OCI-M1 (cell line): ENCODE measurements around the gene RANBP1.

Experiments used
- DNase-seq: peaks from one replicate; lab custom pipeline; 2025; lab: John Stamatoyannopoulos, UW

The RANBP1 gene

DNA sequence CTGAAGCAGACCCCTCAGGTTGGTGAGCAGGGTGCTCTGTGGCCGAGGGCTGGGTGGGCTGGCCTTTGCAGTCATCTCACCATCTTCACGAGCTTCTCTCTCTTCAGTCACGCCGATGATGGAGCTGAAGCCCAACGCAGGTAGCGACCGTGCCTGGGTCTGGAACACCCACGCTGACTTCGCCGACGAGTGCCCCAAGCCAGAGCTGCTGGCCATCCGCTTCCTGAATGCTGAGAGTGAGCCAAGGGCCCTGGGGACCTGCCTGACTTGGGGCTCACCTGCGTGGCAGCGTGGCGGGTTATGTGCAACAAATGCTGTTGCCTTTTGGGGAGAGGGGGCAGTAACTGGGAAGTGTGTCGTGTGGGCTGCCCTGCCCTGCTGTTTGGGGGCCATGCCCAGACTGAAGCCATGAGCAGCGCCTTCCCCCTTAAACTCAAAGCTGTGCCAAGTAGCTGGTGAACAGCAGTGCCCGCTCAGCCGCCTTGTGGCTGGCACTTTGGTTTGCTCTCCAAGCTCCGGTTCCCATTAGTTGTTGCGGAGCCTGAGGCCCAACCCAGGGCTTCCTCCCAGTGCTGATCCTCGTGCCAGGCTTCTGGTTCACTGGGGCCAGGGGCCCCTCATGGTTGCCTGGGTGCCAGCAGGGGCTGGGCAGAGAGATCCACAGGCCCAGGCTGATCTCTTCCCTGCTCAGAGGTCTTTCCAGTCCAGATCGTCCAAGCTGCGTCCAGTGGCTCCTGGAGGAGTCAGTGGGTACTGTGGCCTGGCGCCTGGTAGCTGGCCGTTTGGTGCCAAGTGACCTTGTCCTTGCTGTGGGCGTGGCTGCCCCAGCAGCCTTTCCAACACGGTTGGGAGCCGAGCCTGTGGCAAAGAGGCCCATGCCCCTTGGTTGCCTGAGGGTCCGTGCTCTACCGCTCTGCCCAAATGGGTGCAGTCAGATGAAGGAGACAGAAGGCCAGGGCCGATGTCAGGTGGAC is 9.6 kb downstream of the RANBP1 start:
- no peak for DNase-seq

DNA sequence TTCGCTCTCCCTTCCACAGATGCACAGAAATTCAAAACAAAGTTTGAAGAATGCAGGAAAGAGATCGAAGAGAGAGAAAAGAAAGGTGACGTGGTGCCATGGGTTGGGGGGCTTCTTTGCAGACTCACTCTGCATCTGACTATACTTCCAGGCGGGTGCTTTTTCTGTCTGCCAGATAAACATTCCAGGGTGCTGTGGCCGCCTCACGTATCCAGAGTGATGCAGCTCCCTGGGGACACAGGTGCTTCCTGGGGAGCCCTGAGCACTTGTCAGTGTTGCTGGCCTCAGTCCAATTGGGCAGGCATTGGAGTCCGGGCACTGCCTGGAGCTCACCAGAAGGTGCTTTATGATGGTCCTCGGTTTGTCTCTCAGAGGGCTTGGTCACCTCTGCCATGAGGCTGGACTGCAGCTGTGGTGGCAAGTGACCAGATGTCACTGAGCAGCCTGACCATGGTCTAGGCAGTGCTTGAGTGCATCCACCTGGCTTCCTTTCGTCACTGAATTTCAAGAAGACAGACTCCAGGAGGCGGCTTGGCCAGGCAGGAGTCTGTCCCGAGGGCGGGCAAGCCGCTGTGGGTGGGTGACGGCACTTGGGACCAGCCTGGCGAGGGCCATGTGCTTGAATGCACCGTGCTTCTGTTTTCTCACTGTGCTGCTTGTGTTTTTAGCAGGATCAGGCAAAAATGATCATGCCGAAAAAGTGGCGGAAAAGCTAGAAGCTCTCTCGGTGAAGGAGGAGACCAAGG is 10.6 kb downstream of the RANBP1 start:
- DNase-seq, result no peak

DNA sequence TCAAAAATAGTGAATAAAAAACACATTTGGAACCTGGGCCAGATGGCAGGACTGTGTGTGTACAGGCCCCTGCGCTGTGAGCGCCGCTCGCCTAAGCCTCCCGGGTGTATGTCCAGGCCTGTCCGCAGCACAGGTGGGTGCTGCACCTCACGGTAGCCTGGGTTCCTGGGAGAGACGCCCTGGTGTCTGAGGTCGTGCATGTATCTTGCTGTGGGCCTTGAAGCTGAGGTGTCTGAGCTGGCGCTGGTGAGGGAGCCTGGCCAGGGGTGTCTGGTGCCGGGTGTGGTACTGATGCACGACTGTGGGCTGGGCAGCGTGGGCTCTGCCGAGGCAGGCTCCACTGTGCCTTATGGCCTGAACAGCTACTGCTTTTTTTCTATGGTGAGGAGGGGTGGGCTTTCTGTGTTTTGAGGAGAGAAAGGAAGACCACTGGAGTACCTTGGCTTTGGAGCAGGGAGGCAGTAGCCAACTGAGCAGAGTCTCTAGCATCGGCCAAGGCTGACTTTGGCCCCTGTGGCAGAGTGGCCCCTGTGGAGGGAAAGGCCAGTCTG is 11.5 kb downstream of the RANBP1 start:
- DNase-seq, result no peak

DNA sequence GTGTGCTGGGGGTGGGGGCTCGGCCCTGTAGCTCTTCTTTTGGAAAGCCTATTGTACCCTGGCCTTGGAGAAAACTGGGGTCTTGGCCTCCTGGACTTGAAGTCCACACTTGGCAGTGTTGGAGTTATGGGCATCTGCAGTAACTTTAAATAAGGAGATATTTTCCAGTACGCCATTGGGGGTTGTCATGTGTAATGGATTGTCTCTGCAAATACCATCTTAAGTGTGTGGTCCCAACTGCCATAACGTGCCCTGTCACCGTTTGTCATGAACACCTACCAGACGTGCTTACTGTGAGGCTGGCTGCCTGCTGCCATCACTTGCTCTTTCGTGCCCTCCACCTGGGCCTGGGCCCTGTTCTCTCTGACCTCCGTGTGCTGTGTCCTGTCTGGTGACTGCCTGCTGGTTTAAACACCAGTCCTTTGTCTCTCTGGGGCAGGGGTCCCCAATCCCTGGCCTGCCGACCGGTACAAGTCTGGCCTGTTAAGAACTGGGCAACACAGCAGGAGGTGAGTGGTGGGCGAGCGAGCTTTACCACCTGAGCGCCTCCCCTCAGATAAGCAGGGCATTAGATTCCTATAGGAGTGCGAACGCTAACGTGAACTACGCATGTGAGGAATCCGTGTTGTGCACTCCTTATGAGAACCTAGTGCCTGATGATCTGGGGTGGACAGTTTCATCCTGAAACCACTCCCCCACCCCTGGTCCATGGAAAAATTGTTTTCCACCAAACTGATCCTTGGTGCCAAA is 12.1 kb downstream of the RANBP1 start:
- no peak for DNase-seq

DNA sequence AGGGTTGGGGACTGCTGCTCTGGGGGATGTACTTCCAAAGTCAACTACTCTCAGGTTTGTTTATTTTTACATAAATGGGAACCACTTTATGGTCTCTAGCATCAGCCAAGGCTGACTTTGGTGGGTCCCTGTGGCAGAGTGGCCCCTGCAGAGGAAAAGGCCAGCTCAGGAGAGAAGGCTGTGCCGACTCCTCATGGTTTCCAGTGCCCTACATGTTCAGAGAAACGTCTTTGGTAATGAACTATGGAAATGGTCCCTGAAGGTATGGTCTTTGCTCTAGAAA is 12.7 kb downstream of the RANBP1 start:
- no peak for DNase-seq

DNA sequence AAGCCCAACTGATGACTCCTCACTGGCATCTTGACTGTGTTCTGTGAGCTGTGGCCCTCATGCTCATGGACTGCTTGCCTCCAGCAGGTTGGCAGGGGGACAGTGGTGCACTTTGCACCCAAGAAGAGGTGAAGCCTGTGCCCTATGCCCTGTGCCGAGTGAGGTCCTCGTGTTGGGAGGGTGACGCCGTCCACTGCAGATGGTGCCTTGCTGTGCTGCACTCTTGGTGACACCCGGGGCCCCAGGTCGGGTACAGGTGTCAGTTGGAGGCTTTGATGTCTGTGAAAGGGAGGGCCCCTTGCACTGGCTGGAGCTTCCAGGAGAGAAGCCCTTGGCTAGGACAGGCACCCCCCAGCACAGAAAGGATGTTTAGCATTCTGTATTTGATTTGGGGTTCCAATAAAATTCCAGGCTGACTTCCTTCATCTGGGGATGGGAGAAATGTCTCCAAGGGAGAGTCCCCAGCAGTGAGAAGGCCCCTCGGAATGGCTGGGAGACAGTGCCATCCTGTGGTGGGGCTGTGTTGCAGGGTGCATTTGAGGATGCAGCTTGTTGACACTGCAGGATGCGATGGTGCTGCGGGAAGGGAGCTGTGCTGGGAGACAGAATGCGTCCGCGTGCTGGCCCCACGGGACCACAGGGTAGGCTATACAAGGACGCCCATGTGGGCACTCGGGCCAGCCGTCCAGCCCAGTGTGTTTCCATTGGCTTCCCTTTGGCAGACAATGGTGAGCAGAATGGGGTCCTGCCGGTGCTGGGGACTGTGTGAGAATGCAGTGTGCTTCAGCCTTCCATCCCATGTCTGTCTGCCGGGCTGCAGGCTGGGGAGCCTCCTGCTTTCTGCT is 13.2 kb downstream of the RANBP1 start:
- DNase-seq, result peak; percentile 70

DNA sequence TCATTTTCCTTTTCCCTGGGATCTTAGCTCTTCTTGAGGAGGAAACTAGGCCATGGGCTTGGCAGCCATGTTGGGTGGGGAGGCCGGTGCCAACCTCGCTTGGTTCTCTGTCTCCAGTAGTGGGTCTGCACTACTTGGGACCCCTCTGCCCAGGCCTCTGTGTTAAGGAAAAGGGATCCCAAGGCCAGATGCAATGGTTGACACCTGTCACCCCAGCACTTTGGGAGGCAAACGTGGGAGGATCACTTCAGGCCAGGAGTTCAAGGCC is 13.8 kb downstream of the RANBP1 start:
- no peak for DNase-seq

DNA sequence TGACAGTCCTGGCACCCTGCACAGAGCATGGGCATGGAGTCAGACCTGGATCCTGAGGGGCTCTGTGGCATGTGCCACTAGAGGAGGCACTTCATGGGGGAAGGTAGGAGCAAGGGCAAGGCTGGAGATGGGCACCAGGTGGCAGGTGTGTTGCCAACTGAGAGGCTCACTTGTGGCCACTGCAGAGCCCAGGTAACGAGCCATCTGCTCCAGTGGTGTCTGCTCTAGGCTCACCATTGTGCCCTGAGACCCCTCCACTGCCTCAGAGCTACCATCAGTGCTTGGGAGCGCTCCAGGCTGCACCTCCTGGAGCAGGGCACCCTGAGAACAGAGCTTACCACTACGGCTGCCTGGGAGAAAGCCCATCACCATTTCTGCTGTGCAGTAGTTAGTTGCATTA is 14.4 kb downstream of the RANBP1 start:
- no peak for DNase-seq

DNA sequence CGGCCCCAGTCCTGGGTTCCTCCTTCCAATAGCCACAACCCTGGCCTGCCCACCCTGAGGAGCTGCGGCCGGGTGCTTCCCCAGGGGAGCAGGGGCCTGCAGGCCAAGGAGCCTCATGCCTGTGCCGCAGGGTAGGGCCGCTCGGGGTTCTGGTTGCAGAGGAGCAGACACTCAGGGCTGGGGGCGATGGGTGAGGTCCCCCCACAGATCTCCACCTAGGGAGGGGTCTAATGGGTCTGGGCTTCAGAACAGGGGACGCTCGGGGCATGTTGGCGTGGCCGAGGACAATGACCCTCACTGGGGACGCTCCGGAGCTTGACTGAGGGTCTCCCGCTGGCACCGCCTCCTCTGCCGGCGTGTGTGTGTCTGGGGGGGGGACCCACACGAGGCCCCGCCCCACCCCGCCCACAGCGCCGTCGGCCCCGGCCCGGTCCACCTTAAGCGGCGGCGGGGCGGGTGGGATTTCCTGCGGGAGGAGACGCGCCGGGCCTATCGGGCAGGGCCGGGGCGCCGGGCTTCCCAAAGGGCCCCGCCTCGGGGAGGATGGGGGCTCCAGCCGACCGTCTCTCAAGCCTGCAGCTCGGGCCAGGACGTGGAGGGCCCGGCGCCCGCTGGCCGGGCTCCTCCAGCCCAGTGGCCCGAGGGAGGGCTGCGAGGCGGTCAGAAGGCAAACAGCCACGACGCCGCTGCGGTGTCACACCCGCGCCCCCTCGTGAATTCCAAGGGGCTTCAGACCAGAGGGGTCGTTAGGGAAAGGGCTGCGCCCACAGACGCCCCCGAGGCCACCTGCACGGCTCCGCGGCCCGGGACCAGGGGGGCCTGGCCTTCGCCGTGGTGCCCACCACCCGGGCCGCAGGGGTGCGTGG is 15.1 kb downstream of the RANBP1 start:
- peak; percentile 50 for DNase-seq

DNA sequence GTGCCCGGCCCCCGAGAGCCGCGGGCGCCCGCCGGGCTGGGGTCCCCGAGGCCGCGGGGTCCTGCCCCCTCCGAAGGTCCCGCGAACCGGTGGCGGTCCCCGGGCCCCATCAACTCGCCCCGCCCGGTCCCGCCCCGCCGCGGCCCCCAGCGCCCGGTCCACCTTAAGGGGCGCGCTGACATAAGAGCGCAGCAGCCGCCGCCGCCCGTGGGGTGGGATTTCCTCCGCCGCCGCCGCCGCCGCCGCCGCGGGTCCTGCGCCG is 15.6 kb downstream of the RANBP1 start, which contains the start of gene ZDHHC8:
Gene ZDHHC8 (plus strand): TSS at position 208 of the 262 bp plus-strand sequence. CDS start 144 bp downstream, outside the sequence.
- no peak for DNase-seq

DNA sequence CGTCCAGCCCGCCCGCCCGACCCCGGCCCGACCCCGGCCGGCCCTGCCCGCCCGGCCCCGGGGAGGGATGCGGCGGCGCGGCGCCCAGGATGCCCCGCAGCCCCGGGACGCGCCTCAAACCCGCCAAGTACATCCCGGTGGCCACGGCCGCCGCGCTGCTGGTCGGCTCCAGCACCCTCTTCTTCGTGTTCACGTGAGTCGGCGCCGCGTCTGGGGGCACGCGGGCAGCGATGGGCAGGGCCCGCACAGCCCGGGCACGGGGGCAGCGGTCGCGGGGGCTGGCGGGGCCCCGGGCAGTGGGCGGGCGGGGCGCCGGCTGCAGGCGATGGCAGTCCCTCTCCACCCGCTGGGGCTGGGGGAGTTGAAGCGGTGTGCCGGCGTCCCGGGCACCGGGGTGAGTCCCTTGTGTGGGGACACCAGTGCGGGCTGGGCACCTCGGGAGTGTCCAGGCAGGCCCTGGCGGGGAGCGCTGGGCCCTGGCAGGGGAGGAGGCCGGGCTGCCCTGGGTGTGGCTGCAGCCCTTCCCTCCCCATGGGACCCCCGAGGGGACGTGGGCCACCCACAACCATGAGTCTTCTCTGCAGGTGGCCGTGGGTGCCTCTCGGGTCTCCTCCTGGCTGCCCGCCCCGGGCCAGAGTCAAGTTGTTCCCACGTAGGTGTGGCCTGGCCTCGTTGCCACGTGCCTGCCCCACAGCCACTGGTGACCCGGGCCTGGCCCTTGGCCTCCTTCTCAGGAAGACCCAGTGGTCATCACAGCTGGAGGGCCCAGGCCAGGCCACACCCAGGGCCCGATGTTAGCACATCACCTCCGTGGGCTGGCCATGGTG is 16.2 kb downstream of the RANBP1 start:
- no peak for DNase-seq

DNA sequence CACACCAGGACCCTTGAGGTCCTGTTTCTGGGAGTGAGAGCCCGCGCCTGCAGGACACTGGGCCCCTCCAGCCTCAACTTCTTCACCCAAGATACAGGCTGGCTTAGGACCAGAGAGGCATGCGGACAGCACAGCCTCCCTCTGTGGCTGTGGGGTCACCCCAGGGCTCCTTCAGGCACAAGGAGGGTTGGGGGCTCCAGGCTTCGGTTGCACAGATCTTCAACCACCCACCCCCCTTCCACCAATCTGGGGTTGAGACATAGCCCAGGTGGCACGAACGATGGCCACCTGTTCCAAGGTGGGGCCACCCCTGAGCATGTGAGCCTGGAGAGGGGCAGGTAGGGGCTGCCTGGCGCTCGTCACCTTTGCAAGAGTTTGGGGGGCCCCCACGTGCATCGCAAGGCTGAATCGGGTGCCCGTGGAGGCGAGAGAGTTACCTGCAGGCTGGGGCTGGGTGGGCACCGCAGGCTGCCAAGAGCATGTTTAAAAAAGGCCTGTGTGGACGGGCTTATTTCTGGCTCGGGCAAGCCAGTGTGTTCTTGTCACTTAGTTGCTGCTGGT is 16.9 kb downstream of the RANBP1 start:
- no peak for DNase-seq

DNA sequence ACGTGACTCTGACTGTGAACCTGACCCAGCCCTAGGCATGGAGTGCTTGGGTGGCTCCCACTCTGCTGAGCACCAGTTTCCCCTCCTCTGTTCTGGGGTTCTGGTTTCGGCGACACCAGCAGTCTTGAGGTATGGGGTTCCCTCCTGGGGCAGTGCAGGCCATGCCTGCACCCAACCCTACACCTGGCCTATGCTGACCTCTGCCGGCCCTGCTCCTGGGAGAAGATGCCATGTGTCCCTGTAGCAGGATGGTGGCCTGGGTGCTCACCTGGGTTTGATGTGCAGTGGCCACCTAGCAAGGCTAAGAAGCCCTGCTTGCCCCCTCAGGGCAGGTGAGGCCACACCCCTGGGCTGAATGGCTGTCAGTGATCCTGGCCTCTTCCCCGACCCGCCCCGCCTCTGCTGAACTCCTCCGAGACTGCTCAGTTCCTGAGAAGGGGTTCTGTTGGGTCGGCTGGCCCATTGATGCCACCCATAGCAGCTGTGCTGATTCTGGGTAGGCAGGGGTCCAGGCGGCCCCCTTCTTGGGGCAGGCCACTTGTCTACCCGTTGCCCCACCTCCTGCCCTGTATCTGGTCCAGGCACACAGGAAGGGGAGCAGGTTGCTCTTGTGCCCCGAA is 18.1 kb downstream of the RANBP1 start:
- DNase-seq, result no peak

DNA sequence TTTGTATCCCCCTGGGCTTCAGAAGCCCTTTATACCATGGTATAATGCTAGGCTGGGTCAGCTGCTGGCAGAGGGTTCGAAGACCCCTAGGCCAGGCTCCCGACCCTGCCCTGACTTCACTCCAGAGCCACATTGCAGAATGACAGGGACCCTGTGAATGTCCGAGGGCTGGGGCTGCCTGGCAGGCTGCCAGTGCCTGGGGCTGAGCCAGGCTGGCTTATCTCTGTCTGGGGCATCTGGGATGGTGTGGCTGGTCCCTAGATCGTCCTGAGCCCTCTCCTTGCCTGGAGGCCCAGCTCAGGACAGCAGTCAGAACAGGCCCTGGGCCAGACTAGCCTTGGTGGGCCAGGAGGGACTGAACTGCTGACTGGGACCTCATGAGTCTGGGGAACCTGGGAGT is 19.4 kb downstream of the RANBP1 start:
- no peak for DNase-seq

DNA sequence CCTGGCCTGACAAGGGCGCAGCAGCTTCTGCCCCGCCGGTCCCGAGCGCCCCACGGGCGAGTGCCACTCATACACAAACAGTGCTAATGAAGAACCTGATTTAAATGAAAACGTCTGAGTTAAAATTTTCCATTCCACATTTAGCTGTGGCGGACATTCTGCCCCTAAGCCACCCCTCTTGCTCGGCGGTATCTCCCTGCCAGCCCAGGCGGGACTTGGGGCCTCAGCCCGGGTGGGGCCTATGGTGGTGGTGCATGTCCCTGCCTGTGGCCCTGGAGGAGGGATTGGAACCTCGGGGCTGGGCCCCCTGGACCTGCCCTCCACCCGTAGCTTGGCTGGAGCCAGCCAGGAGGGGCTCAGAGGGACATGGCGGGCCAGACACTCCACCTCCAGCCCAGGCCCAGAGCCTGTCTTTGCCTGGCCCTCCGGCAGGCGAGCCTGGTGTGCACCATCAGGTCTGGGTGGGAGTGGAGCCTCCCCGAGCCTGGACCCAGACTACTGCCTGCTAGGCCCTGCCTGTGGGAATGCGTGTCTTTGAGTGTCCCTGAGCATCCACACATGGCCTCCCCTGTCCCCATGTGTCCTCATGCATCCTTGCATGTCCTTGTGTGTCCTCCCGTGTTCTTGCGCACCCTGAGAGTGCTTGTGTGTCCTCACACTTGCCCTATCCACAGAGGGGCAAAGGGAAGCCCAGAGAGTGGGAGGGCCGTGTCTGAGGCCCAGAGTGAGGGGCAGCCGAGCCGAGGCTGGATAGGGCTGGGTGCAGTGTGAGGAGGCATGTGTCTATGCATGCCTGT is 20.1 kb downstream of the RANBP1 start:
- no peak for DNase-seq

DNA sequence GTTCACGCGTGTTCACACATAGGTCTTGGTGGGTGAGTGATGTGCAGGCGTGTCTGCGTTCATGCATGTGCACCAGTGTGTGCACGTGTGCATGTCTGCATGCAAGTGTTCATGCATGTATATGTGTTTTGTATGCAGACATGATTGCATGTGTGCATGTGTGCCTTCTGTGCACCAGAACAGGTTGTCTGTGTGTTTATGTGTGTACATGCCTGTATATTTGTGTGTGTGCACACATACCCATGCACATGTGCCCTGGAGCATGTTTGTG is 20.6 kb downstream of the RANBP1 start:
- DNase-seq, result no peak

DNA sequence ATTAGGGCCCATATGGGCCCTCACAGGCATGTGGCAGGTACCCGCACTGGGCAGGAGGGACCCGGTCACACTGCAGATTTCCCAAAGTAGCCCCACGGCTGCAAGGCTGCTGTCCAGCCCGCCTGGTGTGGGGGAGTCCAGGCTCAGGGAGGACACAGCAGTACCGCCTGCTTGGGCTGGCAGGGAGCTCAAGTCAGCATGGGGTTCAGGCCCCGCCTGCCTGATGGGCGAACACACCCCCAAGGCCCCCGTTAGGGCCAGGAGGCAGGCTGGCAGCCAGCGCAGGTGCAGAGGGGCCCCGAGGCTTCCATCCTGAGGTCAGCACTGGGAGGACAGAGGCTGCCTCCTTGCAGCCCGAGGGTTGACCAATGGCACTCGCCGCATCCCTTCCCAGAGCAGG is 21.2 kb downstream of the RANBP1 start:
- no peak for DNase-seq

DNA sequence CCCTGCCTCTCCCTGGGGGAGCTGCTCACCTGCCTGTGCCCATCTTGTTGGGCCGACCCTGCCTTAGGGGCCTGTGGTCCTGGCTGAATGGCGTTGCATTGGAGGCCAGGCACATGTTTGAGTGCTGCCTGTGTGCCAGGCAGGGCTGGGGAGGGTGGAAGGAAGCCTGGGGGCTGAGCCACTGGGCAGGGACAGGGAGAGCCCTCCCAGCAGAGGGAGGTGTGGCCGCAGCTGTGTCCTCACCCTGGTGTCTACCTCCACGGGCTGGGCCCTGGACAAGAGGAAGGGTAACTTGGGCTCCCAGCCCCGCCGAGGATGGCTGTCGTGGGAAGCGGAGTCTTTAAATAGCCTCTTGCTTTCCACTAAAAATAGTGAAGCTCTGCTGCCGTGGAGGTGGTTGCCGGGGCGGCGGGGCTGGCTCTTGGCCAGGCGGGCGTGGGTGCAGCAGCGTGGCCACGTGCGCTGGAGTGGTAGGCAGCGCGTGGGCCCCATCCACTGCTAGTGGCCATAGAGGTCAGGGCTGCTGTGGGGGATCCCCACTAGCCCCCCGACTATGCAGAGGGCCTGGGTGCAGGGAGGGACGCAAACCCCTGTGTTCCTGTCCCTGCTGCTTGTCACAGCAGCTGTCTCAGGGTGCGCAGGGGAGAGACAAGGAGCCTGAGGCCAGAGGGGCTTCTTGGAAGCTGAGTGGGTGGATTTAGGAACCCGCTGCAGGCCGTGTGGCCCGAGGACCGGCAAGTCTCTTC is 21.9 kb downstream of the RANBP1 start:
- DNase-seq, result no peak
